K562 (cell line): ENCODE measurements around the gene TRAPPC8. TPM values are rescaled to one million over a fixed set of nuclear protein-coding genes. Genes with fewer than 3 reads are reported as not detected.

Source experiments
- ATAC-seq: fragments of 200-7000 bp; cut with Tn5 transposase; 3 replicates; pipeline ENCODE4 v1.9.1; 2020; ENCODE audit warnings: moderate library complexity
- BruUV-seq: library from RNA; stranded (reverse); fragments of 400-500 nt; replicated peaks from 2 replicates; lab custom pipeline; 2021; lab: Mats Ljungman, UMichigan
- CTCF ChIA-PET: fragments of 300-600 bp; formaldehyde crosslinking; extraction: SDS; loops from one replicate; lab custom pipeline; 2021; ENCODE audit warnings: low intra/inter-chr PET ratio; lab: Yijun Ruan, JAX
- POLR2A ChIA-PET: fragments of 300-600, 350-650 bp; sonication (Branson Sonifier 250); formaldehyde crosslinking; extraction: SDS; loops from one replicate; lab custom pipeline; 2021; ENCODE audit warnings: antibody characterized with exemption, inconsistent platforms; lab: Yijun Ruan, JAX
- DNase-seq, 4 experiments: peaks; one replicate each; pipeline versions ENCODE4 v3.0.0 to v3.0.0-alpha.2; 2011 to 2018; ENCODE audit warnings: low spot score in 3 of 4, mixed read lengths in 3 of 4; ENCODE audit errors: extremely low read depth in 1 of 4
- FAIRE-seq: peaks from 2 replicates; lab custom pipeline; 2011; peaks lifted over from hg19 to GRCh38; lab: Jason Lieb, UNC
- H2AFZ ChIP-seq: 2 replicates; pipeline ENCODE4 v1.6.0; 2011; ENCODE audit warnings: low read depth, low read length, control low read depth, inconsistent platforms
- H3K27ac ChIP-seq: fragments of 200-600 bp; 3 replicates; pipeline ENCODE4 v1.8.0; 2011; ENCODE audit warnings: low read depth, mild to moderate bottlenecking, control low read depth, inconsistent platforms, low read length, moderate library complexity, mixed read lengths; ENCODE audit errors: extremely low read depth
- H3K27me3 ChIP-seq, 2 experiments: fragments of 300-600 bp in 1 of 2; 2 replicates in 1 of 2; 3 replicates in 1 of 2; pipeline versions ENCODE4 v1.6.0 to v1.8.0; 2011; ENCODE audit warnings: inconsistent platforms in 2 of 2, low read length in 2 of 2, mild to moderate bottlenecking in 1 of 2, mixed read lengths in 1 of 2, moderate library complexity in 1 of 2; ENCODE audit not compliant: control insufficient read depth in 2 of 2, insufficient read depth in 2 of 2
- H3K36me3 ChIP-seq: fragments of 300-600 bp; 3 replicates; pipeline ENCODE4 v1.8.0; 2011; ENCODE audit warnings: mild to moderate bottlenecking, low read length, inconsistent platforms; ENCODE audit not compliant: control insufficient read depth, insufficient read depth
- H3K4me1 ChIP-seq, 2 experiments: fragments of 200-600 bp in 1 of 2; replicated peaks in 1 of 2; 2 replicates in 1 of 2; 3 replicates in 1 of 2; pipeline versions ENCODE4 v1.5.1 to v1.8.0; 2011; ENCODE audit warnings: inconsistent platforms in 2 of 2, low read length in 2 of 2, mild to moderate bottlenecking in 1 of 2, mixed read lengths in 1 of 2, moderate library complexity in 1 of 2; ENCODE audit not compliant: control insufficient read depth in 2 of 2, insufficient read depth in 2 of 2
- H3K4me2 ChIP-seq: 2 replicates; pipeline ENCODE4 v1.6.1; 2011; ENCODE audit warnings: low read length, control low read depth, inconsistent platforms, mixed read lengths; ENCODE audit not compliant: insufficient read depth
- H3K4me3 ChIP-seq: fragments of 200-600 bp; sonication (generic), shearing (Covaris generic); 2 replicates; pipeline ENCODE4 v1.5.1; 2016; ENCODE audit warnings: control low read depth, inconsistent platforms
- H3K79me2 ChIP-seq: fragments of 200-600 bp; 3 replicates; pipeline ENCODE4 v1.8.0; 2011; ENCODE audit warnings: low read length, inconsistent platforms; ENCODE audit not compliant: control insufficient read depth, insufficient read depth
- H3K9ac ChIP-seq, 2 experiments: 2 replicates each; pipeline versions ENCODE4 v1.6.0 to v1.6.1; 2011; ENCODE audit warnings: low read depth in 2 of 2, low read length in 2 of 2, control low read depth in 1 of 2, inconsistent platforms in 1 of 2, mild to moderate bottlenecking in 1 of 2, mixed read lengths in 1 of 2; ENCODE audit not compliant: insufficient read depth in 1 of 2
- H3K9me1 ChIP-seq: one replicate; pipeline ENCODE4 v1.6.0; 2011; ENCODE audit warnings: inconsistent platforms, mild to moderate bottlenecking, low read length, moderate library complexity; ENCODE audit not compliant: control insufficient read depth, insufficient read depth
- H3K9me3 ChIP-seq: replicated peaks from 2 replicates; pipeline ENCODE4 v1.5.1; 2011; ENCODE audit warnings: low read depth, low read length, inconsistent platforms; ENCODE audit not compliant: control insufficient read depth, insufficient read depth
- H4K20me1 ChIP-seq: replicated peaks from 2 replicates; pipeline ENCODE4 v1.6.1; 2011; ENCODE audit warnings: low read length, inconsistent platforms, mixed read lengths; ENCODE audit not compliant: control insufficient read depth, insufficient read depth
- ERF ChIP-seq: fragments of 450-650 bp; formaldehyde crosslinking; IDR thresholded peaks from 2 replicates; pipeline ENCODE4 v1.4.0; 2020; ENCODE audit warnings: mild to moderate bottlenecking, mixed read lengths
- FOSL1 ChIP-seq: fragments of 200-800 bp; sonication (Bioruptor generic); conservative IDR thresholded peaks from 2 replicates; pipeline ENCODE4 v1.6.1; 2016; ENCODE audit warnings: missing genetic modification characterization, missing compliant biosample characterization
- KDM4B ChIP-seq, 2 experiments: fragments of 450-650 bp in 1 of 2; sonication (generic) in 1 of 2; IDR thresholded peaks; 2 replicates each; pipeline ENCODE4 v1.6.1; 2016 to 2017; ENCODE audit warnings: borderline replicate concordance in 2 of 2, antibody characterized with exemption in 1 of 2, low read depth in 1 of 2, mild to moderate bottlenecking in 1 of 2
- PHF21A ChIP-seq: fragments of 450-650 bp; IDR thresholded peaks from 2 replicates; pipeline ENCODE4 v1.6.1; 2017; ENCODE audit warnings: low read depth, borderline replicate concordance
- SAP30 ChIP-seq: fragments of 200-600 bp; sonication (generic); IDR thresholded peaks from 2 replicates; pipeline ENCODE4 v1.6.1; 2012; ENCODE audit warnings: borderline replicate concordance, low read depth, mild to moderate bottlenecking, moderate library complexity, low read length, control low read depth, inconsistent platforms; ENCODE audit not compliant: insufficient read depth, poor library complexity, severe bottlenecking
- SIX5 ChIP-seq, 2 experiments: IDR thresholded peaks; 2 replicates each; pipeline ENCODE4 v1.6.1; 2011; ENCODE audit warnings: low read length in 2 of 2, borderline replicate concordance in 1 of 2, low read depth in 1 of 2, mild to moderate bottlenecking in 1 of 2, moderate library complexity in 1 of 2; ENCODE audit not compliant: insufficient read depth in 1 of 2
- SOX6 ChIP-seq: fragments of 450-650 bp; IDR thresholded peaks from 2 replicates; pipeline ENCODE4 v1.6.1; 2014; ENCODE audit warnings: mild to moderate bottlenecking
- TAF15 ChIP-seq: fragments of 200-400 bp; formaldehyde crosslinking; IDR thresholded peaks from 2 replicates; pipeline ENCODE4 v1.6.1; 2017; ENCODE audit warnings: mild to moderate bottlenecking, low read depth, low read length, moderate library complexity
- ZNF224 ChIP-seq: sonication (generic); formaldehyde crosslinking; IDR thresholded peaks from 2 replicates; pipeline ENCODE4 v1.8.0; 2022; ENCODE audit warnings: mild to moderate bottlenecking, missing genetic modification reagents
- ZNF699 ChIP-seq: fragments of 250-450 bp; sonication (Bioruptor Pico); IDR thresholded peaks from 2 replicates; pipeline ENCODE4 v1.8.0; 2021; ENCODE audit warnings: mild to moderate bottlenecking, moderate library complexity; ENCODE audit not compliant: insufficient replicate concordance
- ZNF778 ChIP-seq: fragments of 450-650 bp; formaldehyde crosslinking; IDR thresholded peaks from 2 replicates; pipeline ENCODE4 v1.4.0; 2020; ENCODE audit warnings: mild to moderate bottlenecking, moderate library complexity
- WGBS: fragments of 100-300 bp; shearing (Covaris generic); methylation state at CpG from one replicate; pipeline ENCODE4 v1.1.6; 2016; ENCODE audit warnings: low coverage, mixed read lengths; ENCODE audit not compliant: insufficient coverage; ENCODE audit errors: missing lambda C conversion rate; 5-methylcytosine and 5-hydroxymethylcytosine counted together
- in situ Hi-C: fragments of 300-500 bp; cut with MboI; formaldehyde crosslinking; loops from 4 replicates; pipeline ENCODE4 v1.15.0; 2018; ENCODE audit warnings: inconsistent platforms, mixed read lengths
- intact Hi-C: fragments of 100-400 bp; cut with micrococcal nuclease; formaldehyde crosslinking; loops from 2 replicates; pipeline ENCODE4 v1.14.2; 2022
- polyA plus RNA-seq, 8 experiments: library from polyadenylated mRNA; depleted of rRNA in 4 of 8; stranded (reverse) in 5 of 8; unstranded in 3 of 8; fragments of >200 nt; fragmentation: Nextera tagmentation in 2 of 8; fragmentation: Illumina TruSeq in 1 of 8; extraction: Ambion mirVana in 2 of 8; extraction: Trizol in 1 of 8; gene quantifications; 2 replicates each; pipeline versions ENCODE4 v1.2.1 to v1.2.3, GENCODE V29; 2011 to 2014; ENCODE audit warnings: inconsistent platforms in 1 of 8, missing spikeins in 1 of 8
- total RNA-seq, 7 experiments: library from RNA; depleted of rRNA in 6 of 7; stranded (reverse); fragments of >200 nt in 6 of 7; fragmentation: Illumina TruSeq in 2 of 7; extraction: Trizol in 2 of 7; gene quantifications; 2 replicates each; pipeline versions ENCODE4 v1.2.1 to v1.2.3, GENCODE V29; 2011 to 2021; ENCODE audit warnings: low replicate concordance in 1 of 7
- TF ChIP-seq, protein P1 (sequence below): fragments of 450-650 bp; formaldehyde crosslinking; IDR thresholded peaks from 2 replicates; pipeline ENCODE4 v1.4.0; 2020; ENCODE audit warnings: mild to moderate bottlenecking, mixed read lengths
- TF ChIP-seq, protein P2 (sequence below), 2 experiments: fragments of 450-650 bp; formaldehyde crosslinking in 1 of 2; IDR thresholded peaks; 2 replicates each; pipeline versions ENCODE4 v1.4.0 to v1.6.1; 2014 to 2020; ENCODE audit warnings: mild to moderate bottlenecking in 2 of 2, borderline replicate concordance in 1 of 2, low read depth in 1 of 2

The TRAPPC8 gene
- total and polyA plus RNA-seq, 9 of the 15 experiments (the other 6 are each of a cell fraction or from before 2014, with no cell fraction given) = 20.1 to 111 (median 35.6) TPM

DNA sequence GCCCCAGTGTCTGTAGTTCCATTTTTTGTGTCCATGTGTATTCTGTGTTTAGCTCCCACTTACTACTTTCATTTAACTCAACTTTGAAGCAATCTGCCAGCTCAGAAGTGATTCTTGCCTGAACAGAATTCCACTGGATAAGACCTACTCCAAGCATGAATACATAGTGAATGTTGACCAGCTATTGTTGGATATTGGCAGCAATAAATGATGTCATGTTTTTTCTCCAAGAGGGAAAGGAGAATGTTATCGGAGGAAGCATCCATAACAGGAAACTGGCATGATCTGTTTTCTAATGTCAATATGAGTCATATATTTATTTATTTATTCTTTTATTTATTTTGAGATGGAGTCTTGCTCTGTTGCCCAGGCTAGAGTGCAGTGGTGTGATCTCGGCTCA is 36.8 kb upstream of the TRAPPC8 start:
- ChIA-PET CTCF (no interaction called here), POLR2A (no interaction called here)
- Histone ChIP-seq H2AFZ (no peak overlapping the region), H3K27ac (no peak overlapping the region), H3K9ac (no peak overlapping the region), H3K4me1 (no peaks in the 10 kb centered on the region), H3K79me2 (no peaks in the 10 kb centered on the region), H3K4me3 (no peak overlapping the region), H3K36me3 (no peaks in the 10 kb centered on the region), H3K4me2 (no peak overlapping the region), H4K20me1 (no peaks in the 10 kb centered on the region), H3K9me1 (no peaks in the 10 kb centered on the region), H3K27me3 (peaks cover 4 to 11% of the 10 kb centered on the region in 2 experiments; a peak in 4 of 5 replicates), H3K9me3 (0 out of 2 replicates have a peak, but pooled peaks cover 4% of the 10 kb centered on the region)
- no peak for FAIRE-seq
- in situ Hi-C loops = no loop called here
- WGBS = 3% methylated on average over 2 of the region's 2 CpGs
- BruUV-seq = no TSS peak
- intact Hi-C loops = loop anchor here (5.0 to 10.0 kb wide), 4 partner anchors 65 to 557 kb away; no protein-coding TSS in a partner anchor
- DNase-seq = no peak
- no peak for ATAC-seq
- TF ChIP-seq FOSL1 (no peak), KDM4B (IDR thresholded peaks at IDR 0.05; ENCODE audit: borderline replicate concordance in 2 of 2, low read depth in 1 of 2) (no peak), SAP30 (no peak), SOX6 (no peak), PHF21A (no peak), TAF15 (no peak), ZNF699 (CRISPR knock-in tag) (no peak), SIX5 (IDR thresholded peaks at IDR 0.05; ENCODE audit: borderline replicate concordance in 1 of 2, insufficient read depth in 1 of 2, low read depth in 1 of 2, low read length in 2 of 2) (no peak), ZNF224 (CRISPR knock-in tag) (no peak), ERF (CRISPR knock-in tag) (no peak), ZNF778 (CRISPR knock-in tag) (no peak)
- TF ChIP-seq, protein P1, sequence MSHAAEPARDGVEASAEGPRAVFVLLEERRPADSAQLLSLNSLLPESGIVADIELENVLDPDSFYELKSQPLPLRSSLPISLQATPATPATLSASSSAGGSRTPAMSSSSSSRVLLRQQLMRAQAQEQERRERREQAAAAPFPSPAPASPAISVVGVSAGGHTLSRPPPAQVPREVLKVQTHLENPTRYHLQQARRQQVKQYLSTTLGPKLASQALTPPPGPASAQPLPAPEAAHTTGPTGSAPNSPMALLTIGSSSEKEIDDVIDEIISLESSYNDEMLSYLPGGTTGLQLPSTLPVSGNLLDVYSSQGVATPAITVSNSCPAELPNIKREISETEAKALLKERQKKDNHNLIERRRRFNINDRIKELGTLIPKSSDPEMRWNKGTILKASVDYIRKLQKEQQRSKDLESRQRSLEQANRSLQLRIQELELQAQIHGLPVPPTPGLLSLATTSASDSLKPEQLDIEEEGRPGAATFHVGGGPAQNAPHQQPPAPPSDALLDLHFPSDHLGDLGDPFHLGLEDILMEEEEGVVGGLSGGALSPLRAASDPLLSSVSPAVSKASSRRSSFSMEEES (CRISPR knock-in tag) = no peak
- TF ChIP-seq, protein P2, sequence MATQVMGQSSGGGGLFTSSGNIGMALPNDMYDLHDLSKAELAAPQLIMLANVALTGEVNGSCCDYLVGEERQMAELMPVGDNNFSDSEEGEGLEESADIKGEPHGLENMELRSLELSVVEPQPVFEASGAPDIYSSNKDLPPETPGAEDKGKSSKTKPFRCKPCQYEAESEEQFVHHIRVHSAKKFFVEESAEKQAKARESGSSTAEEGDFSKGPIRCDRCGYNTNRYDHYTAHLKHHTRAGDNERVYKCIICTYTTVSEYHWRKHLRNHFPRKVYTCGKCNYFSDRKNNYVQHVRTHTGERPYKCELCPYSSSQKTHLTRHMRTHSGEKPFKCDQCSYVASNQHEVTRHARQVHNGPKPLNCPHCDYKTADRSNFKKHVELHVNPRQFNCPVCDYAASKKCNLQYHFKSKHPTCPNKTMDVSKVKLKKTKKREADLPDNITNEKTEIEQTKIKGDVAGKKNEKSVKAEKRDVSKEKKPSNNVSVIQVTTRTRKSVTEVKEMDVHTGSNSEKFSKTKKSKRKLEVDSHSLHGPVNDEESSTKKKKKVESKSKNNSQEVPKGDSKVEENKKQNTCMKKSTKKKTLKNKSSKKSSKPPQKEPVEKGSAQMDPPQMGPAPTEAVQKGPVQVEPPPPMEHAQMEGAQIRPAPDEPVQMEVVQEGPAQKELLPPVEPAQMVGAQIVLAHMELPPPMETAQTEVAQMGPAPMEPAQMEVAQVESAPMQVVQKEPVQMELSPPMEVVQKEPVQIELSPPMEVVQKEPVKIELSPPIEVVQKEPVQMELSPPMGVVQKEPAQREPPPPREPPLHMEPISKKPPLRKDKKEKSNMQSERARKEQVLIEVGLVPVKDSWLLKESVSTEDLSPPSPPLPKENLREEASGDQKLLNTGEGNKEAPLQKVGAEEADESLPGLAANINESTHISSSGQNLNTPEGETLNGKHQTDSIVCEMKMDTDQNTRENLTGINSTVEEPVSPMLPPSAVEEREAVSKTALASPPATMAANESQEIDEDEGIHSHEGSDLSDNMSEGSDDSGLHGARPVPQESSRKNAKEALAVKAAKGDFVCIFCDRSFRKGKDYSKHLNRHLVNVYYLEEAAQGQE (IDR thresholded peaks at IDR 0.05; ENCODE audit: borderline replicate concordance) = no peak
- TF ChIP-seq, protein P2 (CRISPR knock-in tag; IDR thresholded peaks at IDR 0.05; ENCODE audit: low read depth) = no peak
